ENCODE measurements around the gene DNAJC28. TPM values are rescaled to one million over a fixed set of nuclear protein-coding genes. Genes with fewer than 3 reads are reported as not detected.
"Not testable (repeated sequence)": the region's sequence is repeated elsewhere in the genome, so short reads cannot be mapped to it uniquely, and the experiment has no call there.

DNAJC28 gene
- total and polyA plus RNA-seq, 9 donors, result 0.34 to 2.6 (median 1.2) TPM

DNA sequence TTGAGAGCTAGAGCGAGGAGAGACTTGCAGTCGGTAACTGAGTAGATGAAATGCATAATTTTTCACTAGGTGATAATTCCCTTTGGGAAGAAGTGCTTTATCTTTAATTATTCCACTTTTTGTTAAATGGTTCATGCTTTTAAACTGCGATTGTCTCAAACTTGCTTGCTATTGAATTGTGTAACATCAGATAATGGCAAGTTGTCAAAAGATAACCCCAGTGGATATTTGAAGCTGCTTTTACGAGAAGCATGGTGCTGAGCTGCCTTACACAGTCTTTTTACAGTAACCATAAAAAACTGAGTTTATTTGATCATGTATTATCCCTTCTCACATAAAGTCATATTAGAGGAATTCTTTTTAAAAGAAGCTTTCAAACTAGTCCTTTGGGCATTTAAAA lies 41.9 kb downstream of the DNAJC28 start:
- H3K27ac ChIP-seq, result no peak overlapping the region
- no peak for DNase-seq
- H3K27me3 ChIP-seq, result no peaks in the 10 kb centered on the region
- TF ChIP-seq POLR2A (IDR thresholded peaks at IDR 0.05), result no peak
- no peak for TF ChIP-seq EP300 (IDR thresholded peaks at IDR 0.05)
- no peak for TF ChIP-seq CTCF (IDR thresholded peaks at IDR 0.05)
- H3K9me3 ChIP-seq, result no peaks in the 10 kb centered on the region
- intact Hi-C loops (cut with DNase I), result loop anchor here (5.0 to 10.0 kb wide), 5 partner anchors 125 to 515 kb away; partner anchors contain the start of gene IFNAR1 (in 1 of the 4)
- peaks cover 2% of the 10 kb centered on the region for H3K4me1 ChIP-seq (ENCODE audit: insufficient read depth)
- no peak overlapping the region for H3K4me3 ChIP-seq
- H3K36me3 ChIP-seq, result no peaks in the 10 kb centered on the region
- 88 to 91% (median 90%) methylated on average over 4 of the region's 4 CpGs for WGBS, 3 donors

GRCh38 chr21:33446620-33447019 lies 44.9 kb downstream of the DNAJC28 start:
- intact Hi-C loops (cut with DNase I), result loop anchor here (5.0 to 10.0 kb wide), 4 partner anchors 122 to 502 kb away; partner anchors contain the start of gene IFNAR1 (in 1 of the 4)
- not testable (repeated sequence) for H3K36me3 ChIP-seq; DNase-seq; H3K4me1 ChIP-seq (ENCODE audit: insufficient read depth); H3K9me3 ChIP-seq; H3K27ac ChIP-seq; H3K27me3 ChIP-seq; H3K4me3 ChIP-seq
- 93 to 98% (median 95%) methylated on average over 6 of the region's 6 CpGs for WGBS, 3 donors

- H3K27ac ChIP-seq, result no peak overlapping the region
- WGBS, 3 donors, result 18 to 61% (median 48%) methylated on average over 2 of the region's 2 CpGs
These were observed 47.0 kb downstream of the DNAJC28 start for GRCh38 chr21:33444499-33444898.

GRCh38 chr21:33443194-33443593 lies 48.3 kb downstream of the DNAJC28 start:
- Histone ChIP-seq H3K36me3 (no peaks in the 10 kb centered on the region), H3K27me3 (no peaks in the 10 kb centered on the region), H3K27ac (no peak overlapping the region), H3K4me1 (ENCODE audit: insufficient read depth) (peaks cover 3% of the 10 kb centered on the region), H3K9me3 (no peaks in the 10 kb centered on the region), H3K4me3 (no peak overlapping the region)
- TF ChIP-seq EP300 (IDR thresholded peaks at IDR 0.05) (no peak), CTCF (IDR thresholded peaks at IDR 0.05) (no peak), POLR2A (IDR thresholded peaks at IDR 0.05) (no peak)
- intact Hi-C loops (cut with DNase I), result loop anchor here in 3 of 4 donors (10.0 kb wide), 3 partner anchors 118 to 498 kb away; partner anchors contain the start of gene IFNAR1 (in 1 of the 3)
- no peak for DNase-seq
- WGBS, 3 donors, result 84 to 91% (median 91%) methylated on average over 5 of the region's 5 CpGs

More at GRCh38 chr21:33444499-33444898, 47.0 kb downstream of the DNAJC28 start:
- DNase-seq, result no peak
- H3K9me3 ChIP-seq, result no peaks in the 10 kb centered on the region
- intact Hi-C loops (cut with DNase I), result loop anchor here in 3 of 4 donors (2.0 to 10.0 kb wide), 4 partner anchors 120 to 500 kb away; partner anchors contain the start of gene IFNAR1 (in 1 of the 3)
- H3K4me1 ChIP-seq (ENCODE audit: insufficient read depth), result peaks cover 3% of the 10 kb centered on the region
- no peaks in the 10 kb centered on the region for H3K27me3 ChIP-seq
- no peak overlapping the region for H3K4me3 ChIP-seq
- TF ChIP-seq POLR2A (IDR thresholded peaks at IDR 0.05), result no peak
- TF ChIP-seq EP300 (IDR thresholded peaks at IDR 0.05), result no peak
- TF ChIP-seq CTCF (IDR thresholded peaks at IDR 0.05), result no peak
- no peaks in the 10 kb centered on the region for H3K36me3 ChIP-seq
